Measurements from ENCODE around the gene CHPT1. TPM values are rescaled to one million over a fixed set of nuclear protein-coding genes. Genes with fewer than 3 reads are reported as not detected.

CHPT1 gene
- total RNA-seq, 2 donors from 2014 or later: 17.2 to 22.1 TPM

DNA sequence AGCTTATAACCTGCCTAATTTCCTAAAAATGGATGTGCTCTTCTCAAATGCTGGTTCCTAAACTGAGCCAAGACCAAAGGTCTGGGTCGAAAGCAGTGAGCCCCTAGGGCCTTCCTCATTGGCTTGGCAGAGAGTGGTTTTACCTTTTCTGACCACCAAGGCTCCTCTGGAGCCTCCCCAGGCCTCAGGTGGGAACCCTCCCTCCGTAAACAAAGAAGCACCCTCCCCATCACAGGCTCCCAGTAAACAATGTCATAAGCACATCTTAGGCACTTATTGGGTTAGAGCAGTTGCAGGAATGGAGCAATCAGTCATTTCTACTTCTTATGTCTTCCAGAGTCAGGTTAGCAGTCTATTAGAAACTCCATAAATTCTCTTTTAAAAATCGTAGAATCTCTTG, 6.0 kb downstream of the CHPT1 start:
- Histone ChIP-seq H3K27ac (ENCODE audit: low read depth, low read length) (no peak overlapping the region), H3K9me3 (ENCODE audit: control insufficient read depth, low read length) (no peaks in the 10 kb centered on the region), H3K9ac (ENCODE audit: extremely low read depth, low read length, poor library complexity, severe bottlenecking) (no peak overlapping the region), H3K4me1 (ENCODE audit: control insufficient read depth, insufficient read depth, low read length) (no peaks in the 10 kb centered on the region), H3K4me3 (ENCODE audit: low read length) (no peak overlapping the region), H3K27me3 (ENCODE audit: control insufficient read depth, insufficient read depth, low read length, poor library complexity, severe bottlenecking) (no peaks in the 10 kb centered on the region), H3K36me3 (ENCODE audit: control insufficient read depth, insufficient read depth, low read length) (no peaks in the 10 kb centered on the region)
- TF ChIP-seq, protein P1, sequence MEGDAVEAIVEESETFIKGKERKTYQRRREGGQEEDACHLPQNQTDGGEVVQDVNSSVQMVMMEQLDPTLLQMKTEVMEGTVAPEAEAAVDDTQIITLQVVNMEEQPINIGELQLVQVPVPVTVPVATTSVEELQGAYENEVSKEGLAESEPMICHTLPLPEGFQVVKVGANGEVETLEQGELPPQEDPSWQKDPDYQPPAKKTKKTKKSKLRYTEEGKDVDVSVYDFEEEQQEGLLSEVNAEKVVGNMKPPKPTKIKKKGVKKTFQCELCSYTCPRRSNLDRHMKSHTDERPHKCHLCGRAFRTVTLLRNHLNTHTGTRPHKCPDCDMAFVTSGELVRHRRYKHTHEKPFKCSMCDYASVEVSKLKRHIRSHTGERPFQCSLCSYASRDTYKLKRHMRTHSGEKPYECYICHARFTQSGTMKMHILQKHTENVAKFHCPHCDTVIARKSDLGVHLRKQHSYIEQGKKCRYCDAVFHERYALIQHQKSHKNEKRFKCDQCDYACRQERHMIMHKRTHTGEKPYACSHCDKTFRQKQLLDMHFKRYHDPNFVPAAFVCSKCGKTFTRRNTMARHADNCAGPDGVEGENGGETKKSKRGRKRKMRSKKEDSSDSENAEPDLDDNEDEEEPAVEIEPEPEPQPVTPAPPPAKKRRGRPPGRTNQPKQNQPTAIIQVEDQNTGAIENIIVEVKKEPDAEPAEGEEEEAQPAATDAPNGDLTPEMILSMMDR (conservative IDR thresholded peaks at IDR 0.05): no peak
- peak; percentile 58 for DNase-seq
- no peak overlapping the region for H3K4me3 Mint-ChIP-seq
- 86 to 100% methylated on average over 1 to 3 of the region's 3 CpGs for WGBS, 2 experiments (ENCODE audit: insufficient coverage in 1 of 2, insufficient read length in 1 of 2)
- no peaks in the 10 kb centered on the region for H3K27me3 Mint-ChIP-seq (ENCODE audit: insufficient read depth)
- no peaks in the 10 kb centered on the region for H3K36me3 Mint-ChIP-seq (ENCODE audit: low read depth)
- peaks cover 16% of the 10 kb centered on the region for H3K4me1 Mint-ChIP-seq
- no peak overlapping the region for H3K27ac Mint-ChIP-seq
- no peaks in the 10 kb centered on the region for H3K9me3 Mint-ChIP-seq

DNA sequence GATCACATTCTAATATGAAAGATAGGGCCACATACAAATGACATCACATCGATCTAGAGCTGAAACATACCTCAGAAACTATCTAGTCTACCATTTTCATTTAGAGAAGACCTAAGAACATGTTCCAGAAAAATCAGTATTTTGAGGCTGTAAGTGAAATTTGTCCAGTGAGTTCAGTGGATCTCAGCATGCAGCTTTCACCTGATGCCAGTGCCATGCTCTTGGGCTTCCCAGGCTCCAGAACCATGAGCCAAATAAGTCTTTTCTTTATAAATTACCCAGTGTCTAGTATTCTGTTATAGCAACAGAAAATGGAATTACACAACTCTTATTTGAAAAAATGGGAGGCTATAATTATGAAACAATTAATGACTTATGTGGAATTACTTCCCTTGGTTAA, 9.0 kb downstream of the CHPT1 start:
- TF ChIP-seq, protein P1 (conservative IDR thresholded peaks at IDR 0.05): no peak
- DNase-seq: no peak
- Mint-ChIP-seq H3K27me3 (ENCODE audit: insufficient read depth) (no peaks in the 10 kb centered on the region), H3K9me3 (no peaks in the 10 kb centered on the region), H3K4me1 (peaks cover 18% of the 10 kb centered on the region), H3K36me3 (ENCODE audit: low read depth) (no peaks in the 10 kb centered on the region), H3K27ac (no peak overlapping the region), H3K4me3 (no peak overlapping the region)
- H3K27me3 ChIP-seq (ENCODE audit: control insufficient read depth, insufficient read depth, low read length, poor library complexity, severe bottlenecking): no peaks in the 10 kb centered on the region
- WGBS, 2 experiments (ENCODE audit: insufficient coverage in 1 of 2, insufficient read length in 1 of 2): 94% methylated on average over 1 of the region's 1 CpG; no CpG with 5 or more reads in 1 of the 2 experiments
- H3K27ac ChIP-seq (ENCODE audit: low read depth, low read length): no peak overlapping the region
- H3K4me1 ChIP-seq (ENCODE audit: control insufficient read depth, insufficient read depth, low read length): no peaks in the 10 kb centered on the region
- no peaks in the 10 kb centered on the region for H3K9me3 ChIP-seq (ENCODE audit: control insufficient read depth, low read length)
- H3K4me3 ChIP-seq (ENCODE audit: low read length): no peak overlapping the region
- no peak overlapping the region for H3K9ac ChIP-seq (ENCODE audit: extremely low read depth, low read length, poor library complexity, severe bottlenecking)
- no peaks in the 10 kb centered on the region for H3K36me3 ChIP-seq (ENCODE audit: control insufficient read depth, insufficient read depth, low read length)

DNA sequence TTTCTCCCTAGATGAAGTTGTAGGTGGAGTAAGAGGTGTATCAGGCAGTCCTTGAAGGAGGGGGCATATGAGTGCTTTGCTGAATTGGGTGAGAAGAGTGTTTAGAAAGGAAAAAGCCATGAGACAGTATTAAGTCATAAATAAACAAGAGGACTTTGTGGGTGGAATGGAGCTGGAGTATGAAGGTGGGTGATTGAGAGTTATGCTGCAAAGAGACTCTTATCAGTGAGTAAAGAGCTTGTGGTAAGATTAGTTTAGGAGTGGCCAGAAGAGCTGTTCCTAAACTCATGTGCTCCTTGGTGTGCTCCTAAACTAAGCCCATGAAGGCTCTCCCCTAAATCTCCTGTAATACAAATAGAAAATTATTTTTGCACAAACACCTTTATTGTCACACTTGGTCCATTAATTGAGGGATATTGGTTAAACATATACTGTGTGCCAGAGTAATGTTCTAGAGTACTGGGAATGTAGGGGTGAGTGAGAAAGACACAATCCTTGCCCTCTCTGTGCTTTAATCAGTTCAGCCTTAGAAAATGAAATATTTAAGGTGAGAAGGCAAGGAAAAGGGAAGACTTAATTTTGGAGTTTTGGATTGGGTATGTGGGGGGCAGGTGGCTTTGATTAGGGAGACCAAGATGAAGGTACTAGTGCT, 9.8 kb downstream of the CHPT1 start:
- H3K9me3 ChIP-seq (ENCODE audit: control insufficient read depth, low read length): no peaks in the 10 kb centered on the region
- Mint-ChIP-seq H3K4me3 (no peak overlapping the region), H3K27me3 (ENCODE audit: insufficient read depth) (no peaks in the 10 kb centered on the region), H3K36me3 (ENCODE audit: low read depth) (no peaks in the 10 kb centered on the region), H3K27ac (no peak overlapping the region), H3K4me1 (peaks cover 18% of the 10 kb centered on the region), H3K9me3 (no peaks in the 10 kb centered on the region)
- DNase-seq: no peak
- no peaks in the 10 kb centered on the region for H3K4me1 ChIP-seq (ENCODE audit: control insufficient read depth, insufficient read depth, low read length)
- H3K27ac ChIP-seq (ENCODE audit: low read depth, low read length): no peak overlapping the region
- TF ChIP-seq, protein P1 (conservative IDR thresholded peaks at IDR 0.05): no peak
- no peaks in the 10 kb centered on the region for H3K36me3 ChIP-seq (ENCODE audit: control insufficient read depth, insufficient read depth, low read length)
- no peaks in the 10 kb centered on the region for H3K27me3 ChIP-seq (ENCODE audit: control insufficient read depth, insufficient read depth, low read length, poor library complexity, severe bottlenecking)
- no peak overlapping the region for H3K4me3 ChIP-seq (ENCODE audit: low read length)
- H3K9ac ChIP-seq (ENCODE audit: extremely low read depth, low read length, poor library complexity, severe bottlenecking): no peak overlapping the region

All from endodermal cell (in vitro differentiated cells).